Measurements from ENCODE around the gene AP4E1.

DNA sequence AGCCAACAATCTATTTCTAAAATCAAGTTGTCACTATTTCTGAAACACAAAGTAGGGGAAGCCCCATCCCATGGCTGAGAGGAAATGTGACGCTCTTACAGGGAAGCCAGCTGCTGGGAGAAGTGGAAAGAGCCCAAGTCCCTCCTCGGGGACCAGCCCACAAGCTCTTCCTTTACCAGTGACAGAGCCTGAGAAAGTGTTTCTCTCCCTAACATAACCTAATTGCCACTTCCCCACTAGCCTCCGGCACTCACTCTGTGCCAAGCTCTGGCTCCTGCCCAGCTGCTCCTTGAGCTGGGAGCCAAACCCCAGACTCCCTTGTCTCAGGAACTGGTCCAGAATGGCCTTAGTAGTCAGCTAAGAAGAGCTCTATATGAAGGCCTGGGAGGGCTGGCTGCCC, 143.3 kb downstream of the AP4E1 start:
- TF ChIP-seq, protein P1, sequence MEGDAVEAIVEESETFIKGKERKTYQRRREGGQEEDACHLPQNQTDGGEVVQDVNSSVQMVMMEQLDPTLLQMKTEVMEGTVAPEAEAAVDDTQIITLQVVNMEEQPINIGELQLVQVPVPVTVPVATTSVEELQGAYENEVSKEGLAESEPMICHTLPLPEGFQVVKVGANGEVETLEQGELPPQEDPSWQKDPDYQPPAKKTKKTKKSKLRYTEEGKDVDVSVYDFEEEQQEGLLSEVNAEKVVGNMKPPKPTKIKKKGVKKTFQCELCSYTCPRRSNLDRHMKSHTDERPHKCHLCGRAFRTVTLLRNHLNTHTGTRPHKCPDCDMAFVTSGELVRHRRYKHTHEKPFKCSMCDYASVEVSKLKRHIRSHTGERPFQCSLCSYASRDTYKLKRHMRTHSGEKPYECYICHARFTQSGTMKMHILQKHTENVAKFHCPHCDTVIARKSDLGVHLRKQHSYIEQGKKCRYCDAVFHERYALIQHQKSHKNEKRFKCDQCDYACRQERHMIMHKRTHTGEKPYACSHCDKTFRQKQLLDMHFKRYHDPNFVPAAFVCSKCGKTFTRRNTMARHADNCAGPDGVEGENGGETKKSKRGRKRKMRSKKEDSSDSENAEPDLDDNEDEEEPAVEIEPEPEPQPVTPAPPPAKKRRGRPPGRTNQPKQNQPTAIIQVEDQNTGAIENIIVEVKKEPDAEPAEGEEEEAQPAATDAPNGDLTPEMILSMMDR (conservative IDR thresholded peaks at IDR 0.05; ENCODE audit: low read length): no peak
- TF ChIP-seq EZH2phosphoT487 (IDR thresholded peaks at IDR 0.05; ENCODE audit: borderline replicate concordance): no peak
